GM21619 (cell line): ENCODE measurements around the gene WDFY4.
A peak's percentile ranks its signal among the peaks of the same experiment; 100 is the strongest.

Source experiments
- ATAC-seq: cut with Tn5 transposase; IDR thresholded peaks from one replicate; pipeline ENCODE4 v1.9.1; 2021; ENCODE audit not compliant: unreplicated experiment

Gene WDFY4

DNA sequence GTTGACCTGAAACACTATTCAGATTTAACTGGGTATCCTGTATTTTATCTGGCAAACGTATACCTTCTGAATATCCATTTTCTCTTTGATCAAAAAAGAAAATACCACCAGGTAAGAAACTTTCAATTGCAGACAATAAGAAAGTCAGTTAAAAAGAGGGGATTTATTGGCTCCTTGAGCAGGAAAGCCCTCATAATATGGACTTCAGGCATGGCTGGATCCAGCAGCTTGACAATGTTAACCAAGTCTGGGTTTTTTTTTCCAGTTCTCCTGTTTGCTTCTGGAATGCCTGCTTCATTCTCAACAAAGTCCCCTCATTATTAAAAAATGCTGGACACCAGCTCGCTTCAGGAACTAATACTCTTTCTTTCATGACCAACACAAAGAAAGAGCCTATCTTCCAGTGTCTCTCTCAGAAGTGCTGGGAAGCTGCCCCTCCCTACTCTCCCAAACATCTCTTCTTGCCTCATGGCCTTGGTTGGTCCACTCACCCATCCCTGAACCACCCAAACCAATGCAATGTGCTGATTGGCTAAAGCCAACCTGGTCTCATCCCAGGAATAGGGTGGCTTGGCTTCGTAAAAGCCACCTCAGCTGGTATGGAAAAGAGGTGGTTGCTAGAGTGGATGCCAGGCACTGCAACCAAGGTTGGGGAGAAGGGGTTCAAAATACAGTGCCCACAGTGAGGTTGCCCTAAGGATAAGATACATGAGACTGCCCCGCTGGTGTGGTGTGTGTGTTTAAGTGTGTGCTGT lies 30.6 kb upstream of the WDFY4 start:
- no peak for ATAC-seq

DNA sequence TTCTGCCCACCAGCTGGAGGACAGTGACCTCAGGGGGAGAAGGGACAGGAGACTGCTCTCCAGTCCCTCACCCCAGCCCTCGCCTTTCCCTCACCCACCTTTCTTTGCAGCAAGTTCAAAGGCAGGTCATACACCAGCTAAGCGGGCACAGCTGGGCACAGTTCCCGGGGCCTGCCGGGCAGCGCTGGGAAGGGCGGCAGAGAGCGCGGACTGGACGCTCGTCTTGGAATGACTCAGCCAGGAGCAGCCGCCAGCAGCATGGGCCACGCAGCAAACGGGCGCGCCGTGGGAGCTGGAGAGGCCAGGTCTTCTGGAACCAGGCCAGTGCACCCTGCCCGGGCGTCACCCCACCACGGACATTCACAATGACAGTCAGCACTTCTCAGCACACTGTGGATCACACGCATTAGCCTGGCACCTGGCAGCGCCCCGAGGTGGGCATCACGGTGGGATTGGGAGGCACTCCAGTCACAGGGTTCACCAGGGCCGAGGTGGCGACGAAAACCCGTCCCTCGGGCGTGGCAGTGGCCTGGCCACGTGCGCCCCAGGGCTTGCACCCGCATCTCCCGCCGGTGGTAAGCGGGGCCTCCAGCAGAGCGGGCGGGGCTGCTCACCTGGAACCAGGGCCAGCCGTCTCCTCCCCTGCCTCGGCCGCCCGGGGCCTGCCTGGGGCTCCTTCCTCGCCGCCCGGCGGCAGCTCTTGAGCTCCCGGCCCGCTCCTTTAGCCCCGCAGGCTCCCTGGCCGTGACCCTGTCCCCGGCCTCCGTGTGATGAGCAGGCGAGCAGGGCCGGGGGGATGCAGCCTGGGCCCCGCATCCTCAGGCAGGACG lies 29.0 kb upstream of the WDFY4 start:
- ATAC-seq: peak; percentile 25

DNA sequence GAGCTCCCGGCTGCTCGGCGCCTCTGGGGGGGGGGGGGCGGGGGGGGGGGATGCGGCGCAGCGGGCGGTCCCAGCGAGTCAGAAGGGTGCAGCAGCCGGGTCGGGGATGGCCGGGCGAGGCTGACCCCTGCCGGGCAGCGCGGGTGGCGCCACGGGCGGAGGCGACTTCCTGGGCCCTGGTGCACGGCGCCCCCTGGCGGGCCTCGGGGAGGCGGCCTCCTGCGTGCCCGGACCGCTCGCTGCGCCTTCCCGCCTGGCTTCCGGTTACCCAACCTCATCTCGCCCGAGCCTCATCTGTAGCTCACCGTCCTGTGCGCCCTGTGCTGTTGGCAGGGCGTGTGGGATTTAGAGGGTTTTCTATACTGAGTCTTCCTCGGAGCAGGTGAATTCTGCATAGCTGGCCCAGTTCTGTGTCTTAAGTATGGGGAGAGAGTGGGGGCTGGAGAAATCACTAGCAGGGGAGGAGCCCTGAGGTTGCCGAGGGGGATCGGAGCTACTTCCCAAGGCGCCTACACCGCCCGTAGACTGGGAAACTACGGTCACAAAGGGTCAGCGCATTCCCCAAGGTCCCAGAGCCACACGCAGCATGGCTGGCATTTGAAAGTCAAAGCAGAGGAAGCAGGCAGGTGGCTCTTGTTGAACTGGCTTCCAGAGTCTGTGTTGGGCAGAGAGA lies 28.3 kb upstream of the WDFY4 start:
- peak; percentile 83 for ATAC-seq

DNA sequence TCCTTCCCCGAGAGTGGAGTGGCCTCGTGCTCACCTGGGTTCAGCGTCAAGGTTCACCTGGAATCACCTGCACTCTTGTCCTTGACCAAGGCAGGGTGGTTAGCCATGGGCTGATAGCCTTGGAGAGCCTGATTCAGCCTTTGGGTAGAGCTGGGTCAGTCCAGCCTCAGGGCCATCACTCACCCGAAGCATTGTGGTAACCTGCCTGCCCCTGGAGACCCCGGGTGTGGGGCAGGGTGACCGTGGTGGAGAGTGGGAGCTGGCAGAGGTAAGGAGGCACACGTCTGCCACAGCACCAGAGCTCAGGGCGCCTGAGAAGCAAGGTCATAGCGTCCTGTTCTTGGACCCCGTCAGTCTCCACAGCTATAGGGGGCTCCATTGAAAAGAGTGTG lies 27.8 kb upstream of the WDFY4 start:
- ATAC-seq: no peak

DNA sequence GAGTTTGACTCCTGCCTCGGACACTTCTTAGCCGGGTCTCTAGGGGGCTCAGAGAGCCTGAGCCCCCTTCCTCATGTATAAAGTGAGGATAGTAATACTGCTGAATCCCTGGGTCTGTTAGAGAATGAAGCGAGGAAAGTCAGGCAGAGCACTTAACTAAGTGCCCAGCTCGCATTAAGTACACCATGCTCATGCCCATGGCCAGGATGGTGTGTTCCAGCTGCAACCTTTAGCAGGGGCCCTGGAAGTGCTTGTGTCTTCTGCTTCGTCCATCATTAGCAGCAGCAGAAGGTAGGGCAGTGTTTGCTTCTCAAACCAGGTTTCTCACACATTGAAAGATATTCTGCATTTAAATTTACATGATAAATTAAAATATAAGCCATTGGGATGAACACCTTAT lies 27.3 kb upstream of the WDFY4 start:
- ATAC-seq: no peak

DNA sequence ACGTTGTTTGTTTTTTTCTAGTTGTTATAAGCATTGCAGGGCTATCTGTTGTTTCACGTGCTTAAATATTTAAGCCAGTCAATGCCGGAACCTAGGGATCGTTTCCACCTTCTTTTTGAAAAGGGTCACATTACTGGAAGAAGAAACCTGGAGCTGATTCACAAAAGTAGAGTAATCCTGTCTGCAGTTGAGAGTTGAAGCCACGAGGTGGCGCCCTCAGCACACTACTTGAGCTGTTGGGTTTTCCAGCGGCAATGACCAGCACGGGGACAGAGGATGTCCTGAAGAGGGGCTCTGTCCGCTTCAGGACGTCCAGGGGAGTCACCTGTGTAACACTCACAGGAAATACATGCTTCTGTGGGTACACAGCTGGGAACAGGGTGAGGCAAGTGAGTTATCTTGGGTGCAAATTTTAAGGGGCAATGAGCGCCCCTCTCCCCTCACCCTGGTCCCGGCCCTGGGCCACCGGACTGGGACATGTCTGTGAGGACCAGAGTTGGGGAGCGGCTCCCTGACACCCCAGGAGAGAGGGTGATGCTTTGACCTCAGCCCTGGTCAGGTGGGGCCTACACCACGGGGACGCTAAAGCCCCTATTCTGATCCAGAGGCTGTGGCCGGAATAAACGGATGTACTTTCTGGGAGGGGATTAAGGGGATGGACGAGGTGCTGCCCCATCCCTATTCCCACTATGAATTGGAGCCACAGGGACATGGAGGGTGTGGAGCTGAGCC lies 26.3 kb upstream of the WDFY4 start:
- no peak for ATAC-seq

DNA sequence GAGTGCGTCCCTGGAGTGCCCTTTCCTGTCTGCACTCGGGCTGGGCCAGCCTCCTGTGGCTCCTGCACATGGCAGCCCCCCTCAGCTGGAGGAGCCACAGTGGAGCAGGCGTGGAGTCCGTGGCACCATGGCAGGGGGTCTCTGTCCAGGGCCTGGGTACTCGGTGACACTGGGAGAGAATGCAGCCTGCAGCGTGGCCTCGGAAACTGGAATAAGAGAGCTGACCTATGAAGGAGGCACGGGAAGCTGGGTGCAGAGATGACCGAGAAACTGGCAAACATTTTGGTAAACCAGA lies 25.8 kb upstream of the WDFY4 start:
- no peak for ATAC-seq

DNA sequence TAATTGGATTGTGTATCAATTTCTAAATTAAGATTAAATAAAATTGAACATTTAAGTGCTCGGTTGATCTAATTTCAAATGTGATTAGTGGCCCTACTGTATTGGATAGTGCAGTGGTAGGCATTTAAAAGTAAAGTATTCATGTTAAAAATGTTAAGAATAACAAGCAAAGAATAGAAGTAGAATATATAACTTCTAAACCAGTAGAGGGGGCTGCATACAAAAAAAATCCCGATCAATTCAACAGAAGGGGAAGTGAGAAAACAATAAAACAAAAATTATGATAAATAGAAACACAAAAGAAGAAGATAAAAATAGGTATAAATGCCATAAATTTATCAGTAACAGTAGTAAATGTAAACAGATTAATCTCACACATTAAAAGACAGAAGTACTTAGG lies 24.9 kb upstream of the WDFY4 start:
- no peak for ATAC-seq

DNA sequence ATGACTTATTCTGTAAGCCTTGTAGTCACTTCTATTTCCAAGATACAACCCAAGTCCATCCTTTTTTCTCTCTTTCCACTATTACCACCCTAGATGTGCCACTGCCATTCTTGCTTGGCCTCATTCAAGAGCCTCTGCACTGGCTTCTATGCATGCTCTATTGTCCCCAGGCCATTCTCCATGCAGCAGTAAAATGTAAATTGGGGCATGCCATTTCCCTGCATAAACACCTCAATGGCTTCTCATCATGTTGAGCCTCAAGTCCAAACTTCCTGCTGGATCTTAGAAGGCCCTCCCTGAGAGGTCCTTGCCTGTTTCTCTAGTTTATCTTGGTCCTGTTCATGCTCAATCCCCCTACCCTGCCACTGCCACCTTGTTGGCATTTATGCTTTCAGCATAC lies 23.2 kb upstream of the WDFY4 start:
- ATAC-seq: no peak

DNA sequence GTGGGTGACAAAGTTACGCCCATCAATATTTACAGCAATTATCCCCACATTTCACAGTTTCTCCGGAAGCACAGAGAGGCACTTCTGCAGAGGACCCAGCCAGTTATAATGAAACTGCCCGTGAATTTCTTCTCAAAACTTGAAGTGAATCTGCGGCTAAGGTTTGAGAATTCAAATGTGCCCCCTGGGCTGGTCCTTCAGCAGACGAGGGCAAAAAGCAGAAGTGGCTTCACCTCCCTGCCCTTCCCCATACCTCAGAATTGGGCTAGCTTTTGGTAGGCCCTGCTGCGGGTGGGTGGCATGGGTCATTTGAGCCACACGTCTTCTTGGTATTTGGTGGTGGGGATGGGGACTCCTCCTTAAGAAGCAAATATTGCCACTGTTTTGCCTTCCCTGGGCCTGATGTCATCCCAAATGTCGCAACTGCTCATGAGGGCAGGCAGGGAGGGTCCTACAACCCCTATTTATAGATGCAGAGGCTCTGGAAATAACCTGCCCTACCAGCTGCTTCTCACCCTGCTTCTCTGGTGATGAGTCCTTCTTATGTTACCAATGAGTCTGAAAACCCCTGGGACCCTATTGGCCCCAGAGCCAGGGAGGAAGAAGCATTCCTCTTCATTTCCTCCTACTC lies 16.6 kb upstream of the WDFY4 start:
- peak; percentile 25 for ATAC-seq

DNA sequence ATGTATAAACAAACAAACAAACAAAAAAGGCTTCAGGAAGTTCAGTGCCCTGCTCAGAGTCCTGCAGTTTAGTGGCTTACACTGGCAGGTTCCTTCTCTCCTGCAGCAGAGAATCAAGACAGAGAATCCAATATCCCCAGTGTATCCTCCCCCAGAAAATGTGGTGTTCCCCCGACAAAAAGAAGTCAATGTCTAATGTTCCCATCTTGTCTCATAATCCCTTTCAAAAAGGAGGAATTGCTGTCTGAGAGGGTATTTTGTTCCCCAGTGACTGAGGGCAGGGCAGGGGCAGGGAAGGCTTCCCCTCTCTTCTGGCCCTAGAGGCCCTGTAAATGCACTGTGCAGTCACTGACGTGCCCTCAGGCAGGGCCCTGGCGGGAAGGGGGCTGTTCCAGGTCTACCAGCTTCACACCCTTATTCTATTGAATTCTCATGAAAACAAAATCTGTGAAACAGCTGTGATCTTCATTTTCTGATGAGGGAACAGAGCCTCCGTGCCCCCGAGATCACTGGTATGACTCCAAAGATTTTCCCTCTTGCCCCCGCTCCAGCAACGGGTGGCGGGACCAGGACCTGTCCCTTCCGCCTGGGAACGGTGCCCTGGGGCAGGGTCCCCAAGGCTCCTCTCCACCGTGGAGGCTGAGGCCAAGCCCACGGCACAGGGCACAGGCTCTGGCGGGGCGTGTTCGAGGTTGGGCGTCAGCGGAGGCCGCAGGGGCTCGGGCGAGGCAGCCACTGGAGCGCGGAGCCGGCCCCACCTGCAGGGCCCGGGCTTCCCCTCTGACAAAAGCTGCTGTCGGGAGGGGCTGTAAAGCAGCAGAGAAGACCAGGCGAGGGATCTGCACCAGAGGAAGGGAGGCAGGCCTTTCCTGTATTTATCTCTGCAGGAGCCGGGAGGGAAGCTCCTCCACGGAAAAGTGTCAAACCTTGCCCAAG lies 13.4 kb upstream of the WDFY4 start:
- ATAC-seq: peak; percentile 61

DNA sequence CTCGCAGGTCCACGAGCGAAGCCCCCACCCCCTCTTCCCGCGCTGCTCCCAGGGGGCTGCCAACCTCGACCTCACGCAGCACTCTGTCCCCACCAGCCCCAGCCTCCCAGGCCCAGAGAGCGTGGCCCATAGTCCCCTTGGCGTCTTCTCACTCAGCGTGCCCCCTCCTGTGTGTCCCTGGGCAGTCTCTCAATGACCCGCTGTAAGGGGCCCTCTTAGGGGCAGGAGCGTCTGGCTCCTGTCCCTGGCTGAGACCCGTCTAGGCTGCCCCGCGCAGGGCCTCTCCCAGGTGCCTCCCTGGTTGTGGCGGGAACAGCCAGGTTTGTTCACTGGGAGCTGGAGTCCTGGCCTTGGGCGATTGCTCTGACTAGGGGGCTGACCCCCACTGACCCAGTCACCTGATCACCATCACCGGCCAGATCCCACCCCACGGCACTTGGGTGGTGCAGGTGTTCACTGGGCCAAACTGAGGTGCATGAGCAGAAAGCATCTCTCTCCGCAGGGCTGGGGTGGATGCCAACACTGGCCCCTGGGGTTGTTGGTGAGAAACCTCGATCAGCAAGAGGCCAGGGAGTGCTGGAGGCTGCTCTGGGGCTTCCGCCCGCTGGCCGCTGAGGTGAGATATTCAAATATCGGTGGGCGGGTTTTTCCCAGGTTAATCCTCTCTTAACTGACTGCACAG lies 12.6 kb upstream of the WDFY4 start:
- peak; percentile 39 for ATAC-seq

DNA sequence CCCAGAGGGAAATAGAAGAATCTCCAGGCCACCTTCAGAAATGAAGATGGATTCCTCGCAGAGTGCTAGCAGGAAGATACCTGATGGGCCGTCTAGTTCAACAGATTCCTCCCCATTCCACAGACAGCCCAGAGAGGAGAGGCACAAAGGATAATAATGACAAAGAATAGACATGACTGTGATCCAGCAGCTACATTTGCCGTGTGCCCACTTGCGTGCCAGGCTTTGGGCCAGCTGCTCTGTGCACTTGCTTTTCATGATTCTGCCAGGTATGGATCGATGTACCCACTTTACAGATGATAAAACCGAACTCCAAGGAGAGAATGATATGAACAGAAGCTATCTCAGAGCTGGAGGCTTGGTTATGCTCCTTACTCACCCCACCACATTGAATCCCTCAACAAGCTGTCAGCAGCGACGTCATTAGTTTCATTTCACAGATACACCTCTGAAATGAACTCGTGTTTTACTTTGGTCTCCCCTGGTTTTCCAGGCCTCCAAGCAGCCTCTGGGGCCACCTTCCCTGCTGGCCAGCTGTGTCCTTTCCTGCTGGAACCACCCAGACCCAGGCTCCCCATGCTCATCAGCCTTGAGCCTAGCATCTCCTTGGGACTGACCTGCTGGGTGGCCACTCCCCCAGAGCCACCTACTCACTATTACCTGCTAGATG lies 11.9 kb upstream of the WDFY4 start:
- ATAC-seq: peak; percentile 21

DNA sequence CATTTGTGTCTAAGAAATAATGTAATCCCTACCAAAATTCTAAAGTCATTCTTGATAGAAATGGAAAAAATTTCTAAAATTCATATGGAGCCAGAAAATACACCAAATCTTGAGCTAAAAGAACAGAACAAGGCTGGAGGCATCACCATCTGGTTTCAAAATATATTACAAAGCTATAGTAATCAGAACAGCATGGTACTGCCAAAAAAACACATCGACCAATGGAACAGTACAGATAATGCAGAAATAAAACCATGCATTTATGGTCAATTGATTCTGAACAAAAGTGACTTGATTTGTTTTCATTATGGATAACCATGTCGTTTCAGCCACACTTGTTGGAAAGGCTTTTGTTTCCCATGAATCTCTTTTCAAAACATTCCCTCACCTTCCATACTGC lies 7.0 kb upstream of the WDFY4 start:
- ATAC-seq: no peak

DNA sequence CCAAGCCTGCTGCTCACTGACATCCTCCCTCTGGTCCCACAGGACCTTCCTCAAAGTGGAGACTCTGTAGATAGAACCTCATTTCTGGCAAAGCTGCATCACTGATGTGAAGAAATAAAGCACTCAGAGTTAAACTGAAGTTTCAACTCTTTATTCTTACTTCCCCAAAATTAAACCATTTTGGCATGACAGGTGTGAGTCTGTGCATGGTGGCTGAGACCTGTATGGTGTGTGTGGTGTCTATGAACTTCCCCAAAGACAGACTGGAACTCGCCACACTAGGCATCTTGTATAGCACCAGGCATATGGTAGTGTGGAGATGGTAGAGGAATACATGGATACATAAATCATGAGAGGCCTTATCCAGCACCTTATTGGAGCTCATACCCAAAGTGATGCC lies 6.6 kb upstream of the WDFY4 start:
- no peak for ATAC-seq

DNA sequence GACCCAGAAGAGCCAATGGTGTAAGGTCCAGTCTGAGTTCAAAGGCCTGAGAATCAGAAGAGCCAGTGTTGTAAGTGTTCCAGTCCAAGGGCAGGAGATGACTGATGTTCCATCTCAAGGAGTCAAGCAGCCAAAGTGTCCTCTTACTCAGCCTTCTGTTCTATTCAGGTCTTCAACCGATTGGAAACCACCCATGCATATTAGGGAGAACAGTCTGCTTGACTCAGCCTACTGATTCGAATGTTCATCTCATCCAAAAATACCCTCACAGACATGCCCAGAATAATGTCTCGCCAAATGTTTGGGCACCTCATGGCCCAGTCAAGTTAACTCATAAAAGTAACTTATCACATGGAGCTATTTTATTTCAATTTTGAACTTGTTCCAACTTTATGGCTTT lies 2.9 kb upstream of the WDFY4 start:
- no peak for ATAC-seq

DNA sequence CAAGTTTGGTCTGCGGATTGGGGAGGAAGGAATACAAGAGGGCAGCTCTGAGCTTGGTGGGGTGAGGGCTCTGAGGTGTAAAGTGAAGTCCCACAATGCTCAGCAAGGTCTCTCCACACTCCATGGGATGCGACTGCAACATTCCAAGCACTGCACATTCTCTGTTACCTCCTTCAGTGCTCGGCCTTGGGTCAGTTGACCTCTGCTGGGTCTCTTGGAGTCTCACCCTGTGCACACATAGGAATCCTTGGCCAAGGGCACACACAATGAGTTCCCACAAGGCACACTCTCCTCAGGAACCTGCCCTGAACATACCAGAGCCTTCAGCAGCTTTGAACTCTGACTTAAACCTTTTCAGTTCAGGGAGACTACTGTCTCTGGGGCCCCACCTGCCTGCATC lies 2.4 kb upstream of the WDFY4 start:
- no peak for ATAC-seq

DNA sequence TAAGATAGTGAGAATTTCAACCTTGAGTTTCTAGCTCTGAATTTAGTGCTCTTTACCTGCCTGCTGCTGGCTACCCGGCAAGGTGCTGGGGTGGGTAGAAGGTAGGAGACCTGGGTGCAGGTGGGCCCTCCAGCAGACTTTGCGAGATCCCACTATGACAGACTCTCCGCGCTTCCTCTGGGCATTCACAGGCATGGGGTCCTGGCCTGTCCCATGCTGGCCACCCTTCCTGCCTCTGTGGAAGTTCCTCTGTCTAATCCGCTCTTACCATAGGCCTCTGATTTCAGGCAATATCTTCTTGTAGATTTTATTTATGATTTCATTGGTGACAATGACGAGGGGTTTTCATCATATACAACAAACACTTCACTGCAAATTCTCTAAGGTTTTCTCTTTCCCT lies 1.2 kb upstream of the WDFY4 start:
- no peak for ATAC-seq

DNA sequence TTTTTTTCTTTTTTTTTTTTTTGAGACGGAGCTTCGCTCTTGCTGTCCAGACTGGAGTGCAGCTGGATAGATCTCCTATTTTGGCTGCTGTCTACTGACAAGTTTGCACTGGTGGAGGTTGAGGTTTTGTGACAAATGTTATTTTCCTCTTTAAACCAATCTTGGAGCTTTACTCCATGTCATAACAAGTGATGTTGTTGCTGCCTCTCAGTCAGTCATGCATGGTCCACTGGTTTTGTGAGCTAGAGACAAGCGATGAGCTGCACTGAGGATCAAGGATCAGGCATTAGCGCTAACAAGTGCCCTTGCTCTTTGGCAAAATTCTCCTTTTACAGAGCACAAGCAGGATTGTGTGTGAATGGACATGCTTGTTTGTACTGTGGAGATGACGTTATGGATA lies 805 bp upstream of the WDFY4 start:
- no peak for ATAC-seq
